ENCODE results near the gene SETD7.

DNA sequence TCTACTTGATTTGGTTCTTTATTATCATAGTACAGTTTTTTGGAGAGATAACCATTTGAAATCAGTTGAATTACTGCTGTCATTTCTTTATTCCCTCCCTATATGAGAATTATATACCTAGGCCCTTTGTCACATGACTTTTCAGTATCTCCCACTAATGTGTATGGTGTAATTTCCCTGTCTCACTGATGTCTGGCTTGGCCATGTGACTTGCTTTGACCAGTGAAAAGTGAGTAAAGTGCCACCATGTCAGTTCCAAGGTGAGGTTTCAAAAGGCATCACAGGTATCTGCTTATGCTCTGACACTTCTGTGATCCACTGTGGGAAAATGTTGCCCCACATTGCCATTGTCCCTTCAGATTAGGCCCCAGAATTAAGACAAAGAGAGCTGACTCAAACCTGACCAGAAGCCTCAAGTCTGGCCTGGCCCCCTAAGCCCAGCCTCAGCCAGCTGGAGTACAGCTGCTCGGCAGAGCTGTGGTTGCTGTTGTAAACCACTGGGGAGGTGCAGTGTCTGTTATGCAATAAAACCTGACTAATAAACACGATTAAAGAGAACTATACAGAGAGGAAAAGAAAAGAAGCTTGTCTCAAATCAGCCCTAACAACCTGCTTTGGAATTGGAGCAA is 27.5 kb downstream of the SETD7 start:
- TF ChIP-seq, protein P1, sequence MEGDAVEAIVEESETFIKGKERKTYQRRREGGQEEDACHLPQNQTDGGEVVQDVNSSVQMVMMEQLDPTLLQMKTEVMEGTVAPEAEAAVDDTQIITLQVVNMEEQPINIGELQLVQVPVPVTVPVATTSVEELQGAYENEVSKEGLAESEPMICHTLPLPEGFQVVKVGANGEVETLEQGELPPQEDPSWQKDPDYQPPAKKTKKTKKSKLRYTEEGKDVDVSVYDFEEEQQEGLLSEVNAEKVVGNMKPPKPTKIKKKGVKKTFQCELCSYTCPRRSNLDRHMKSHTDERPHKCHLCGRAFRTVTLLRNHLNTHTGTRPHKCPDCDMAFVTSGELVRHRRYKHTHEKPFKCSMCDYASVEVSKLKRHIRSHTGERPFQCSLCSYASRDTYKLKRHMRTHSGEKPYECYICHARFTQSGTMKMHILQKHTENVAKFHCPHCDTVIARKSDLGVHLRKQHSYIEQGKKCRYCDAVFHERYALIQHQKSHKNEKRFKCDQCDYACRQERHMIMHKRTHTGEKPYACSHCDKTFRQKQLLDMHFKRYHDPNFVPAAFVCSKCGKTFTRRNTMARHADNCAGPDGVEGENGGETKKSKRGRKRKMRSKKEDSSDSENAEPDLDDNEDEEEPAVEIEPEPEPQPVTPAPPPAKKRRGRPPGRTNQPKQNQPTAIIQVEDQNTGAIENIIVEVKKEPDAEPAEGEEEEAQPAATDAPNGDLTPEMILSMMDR (IDR thresholded peaks at IDR 0.05), result peak in 1 of 4 experiments; percentile 7
- TF ChIP-seq POLR2A (IDR thresholded peaks at IDR 0.05), result no peak
